NCI-H2171 treated with DMSO at 0.1 percent for 48 hours (cell line): ENCODE data around the gene KNSTRN.

Source experiments
- DNase-seq: peaks from one replicate; lab custom pipeline; 2025; lab: John Stamatoyannopoulos, UW

KNSTRN gene

GRCh38 chr15:40399370-40399769 lies 16.8 kb downstream of the KNSTRN start:
- no peak for DNase-seq

DNA sequence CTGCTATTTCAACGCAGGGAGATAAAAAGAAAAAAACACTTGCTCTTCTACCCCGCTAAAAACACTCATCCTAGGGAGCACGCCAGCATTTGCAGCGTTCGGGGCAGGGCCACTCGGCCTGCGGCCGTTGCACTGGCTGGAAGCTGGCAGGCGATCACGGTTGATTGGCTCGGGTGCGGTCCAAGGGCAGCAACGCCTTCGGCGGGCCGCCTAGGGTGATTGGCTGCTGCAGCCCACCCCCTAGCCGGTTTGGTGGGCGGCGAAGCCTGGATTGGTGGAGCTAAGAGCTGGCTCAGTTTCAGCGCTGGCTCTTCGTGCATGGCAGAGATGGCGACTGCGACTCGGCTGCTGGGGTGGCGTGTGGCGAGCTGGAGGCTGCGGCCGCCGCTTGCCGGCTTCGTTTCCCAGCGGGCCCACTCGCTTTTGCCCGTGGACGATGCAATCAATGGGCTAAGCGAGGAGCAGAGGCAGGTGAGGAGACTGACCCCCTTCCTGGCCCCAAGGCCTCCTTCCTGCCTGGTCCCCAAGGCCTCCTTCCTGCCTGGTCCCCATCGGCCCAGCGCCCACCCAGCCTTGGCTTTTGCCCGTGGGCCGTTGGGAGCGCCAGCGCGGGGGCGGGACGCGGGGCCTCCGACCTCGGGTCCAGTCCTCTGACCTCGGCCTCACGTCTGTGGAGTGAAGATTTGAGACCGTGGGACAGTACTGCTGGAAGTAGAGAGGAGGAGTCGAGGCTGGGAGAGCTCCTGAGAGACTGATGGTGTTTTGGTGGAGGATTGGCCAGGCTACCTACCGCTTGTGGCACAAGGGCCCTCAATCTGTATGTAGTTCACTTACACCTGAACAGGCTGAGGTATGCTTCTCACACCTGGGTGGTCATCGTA lies 23.2 kb downstream of the KNSTRN start, which contains the start of gene IVD:
Gene IVD, plus strand, starts transcription at position 295 of the 881 bp plus-strand sequence. Its CDS starts 33 bp downstream, at position 328.
- DNase-seq: peak; percentile 95

- no peak for DNase-seq
These were observed 24.9 kb downstream of the KNSTRN start for GRCh38 chr15:40407330-40407990.

DNA sequence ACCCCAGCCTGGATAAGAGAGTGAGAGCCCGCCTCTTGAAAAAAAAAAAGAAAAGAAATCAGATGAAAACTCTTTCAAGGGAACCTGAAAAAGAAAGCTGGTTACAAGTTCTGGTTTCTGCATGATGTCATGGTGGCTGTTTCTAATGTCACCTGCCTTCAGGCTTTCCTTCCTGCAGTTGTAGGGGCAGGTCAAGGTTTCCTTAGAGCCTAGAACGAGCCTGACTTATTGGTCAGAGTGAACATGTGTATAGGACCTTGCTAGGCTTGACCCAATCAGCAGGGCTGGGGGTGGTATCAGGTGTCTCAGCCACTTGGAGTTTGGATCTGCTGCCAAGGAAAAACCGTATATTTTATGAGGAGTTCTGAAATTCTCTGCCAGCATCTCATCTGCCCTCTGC lies 26.8 kb downstream of the KNSTRN start:
- DNase-seq: no peak

DNA sequence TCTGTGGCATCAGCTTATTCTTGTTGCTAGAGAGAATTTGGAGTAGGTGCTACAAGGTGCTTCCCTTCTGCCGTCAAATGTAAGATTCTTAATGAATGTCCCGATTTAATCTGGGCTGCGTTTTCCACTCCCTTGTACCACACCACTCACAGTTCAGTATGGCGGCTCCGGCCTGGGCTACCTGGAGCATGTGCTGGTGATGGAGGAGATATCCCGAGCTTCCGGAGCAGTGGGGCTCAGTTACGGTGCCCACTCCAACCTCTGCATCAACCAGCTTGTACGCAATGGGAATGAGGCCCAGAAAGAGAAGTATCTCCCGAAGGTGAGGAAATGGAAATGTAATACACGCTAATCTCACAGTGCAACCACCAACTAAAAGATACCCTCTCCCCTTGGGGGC lies 28.0 kb downstream of the KNSTRN start:
- DNase-seq: no peak

DNA sequence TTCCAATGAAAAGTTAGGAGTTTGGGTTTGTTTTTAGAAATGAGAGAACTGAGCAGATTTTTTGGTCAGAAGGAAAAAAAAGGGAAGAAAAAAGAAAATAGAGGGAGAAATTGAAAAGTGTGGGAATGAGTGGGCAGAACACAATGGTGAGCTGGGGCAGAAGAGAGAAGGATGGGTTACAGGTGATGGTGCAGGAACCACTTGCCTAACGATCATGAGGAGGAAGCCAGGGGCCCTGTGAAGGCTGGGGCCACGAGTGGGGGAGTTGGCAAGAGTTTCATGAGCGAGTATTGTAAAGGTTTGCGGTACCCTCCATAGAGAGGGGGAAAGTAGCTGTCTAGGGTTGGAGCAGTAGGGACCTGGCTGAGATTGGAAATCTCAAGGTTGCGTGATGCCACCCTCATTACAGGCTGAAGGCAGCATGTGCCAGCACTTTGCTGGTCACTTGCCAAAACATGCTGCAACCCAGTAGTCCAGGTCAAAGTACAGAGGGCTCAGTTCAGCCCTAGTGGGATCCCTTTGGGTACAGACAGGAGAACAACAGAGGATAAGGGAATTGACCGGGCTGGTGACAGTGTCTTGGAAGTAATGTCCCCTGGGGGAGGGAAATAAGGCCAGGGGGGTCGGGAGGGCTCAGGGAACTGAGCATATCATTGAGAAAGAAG lies 29.7 kb downstream of the KNSTRN start:
- DNase-seq: no peak

- no peak for DNase-seq
These were observed 30.5 kb downstream of the KNSTRN start for GRCh38 chr15:40413036-40413435.

- no peak for DNase-seq
These were observed 32.3 kb downstream of the KNSTRN start for GRCh38 chr15:40414816-40415215.

DNA sequence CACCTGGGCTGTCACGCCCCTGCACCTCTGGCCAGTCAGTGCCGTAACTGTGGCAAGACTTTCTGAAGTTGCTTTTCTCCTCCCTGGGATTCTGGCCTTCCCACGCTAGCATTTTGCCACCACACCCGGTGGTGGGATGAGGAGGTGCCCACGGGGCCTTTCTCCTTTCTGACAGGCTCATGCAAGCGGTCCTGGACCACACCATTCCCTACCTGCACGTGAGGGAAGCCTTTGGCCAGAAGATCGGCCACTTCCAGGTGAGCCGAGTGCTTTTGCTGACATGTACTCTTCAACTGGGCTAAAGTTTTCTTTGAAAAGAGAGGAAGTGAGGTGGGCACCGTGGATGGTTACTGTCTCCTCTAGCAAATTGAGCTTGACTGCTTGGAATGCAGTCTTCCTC lies 32.7 kb downstream of the KNSTRN start:
- DNase-seq: no peak

DNA sequence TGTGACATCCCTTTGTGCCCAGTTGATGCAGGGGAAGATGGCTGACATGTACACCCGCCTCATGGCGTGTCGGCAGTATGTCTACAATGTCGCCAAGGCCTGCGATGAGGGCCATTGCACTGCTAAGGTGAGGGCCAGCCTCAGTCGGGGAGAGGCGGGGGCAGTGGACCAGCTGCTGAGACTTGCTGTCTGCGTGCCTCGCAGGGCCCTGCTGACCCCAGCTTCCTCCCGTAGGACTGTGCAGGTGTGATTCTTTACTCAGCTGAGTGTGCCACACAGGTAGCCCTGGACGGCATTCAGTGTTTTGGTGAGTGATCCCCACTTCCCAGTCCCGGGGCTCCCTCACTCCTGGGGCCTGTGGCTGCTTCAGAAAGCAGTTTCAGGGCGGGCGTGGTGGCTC lies 33.5 kb downstream of the KNSTRN start:
- DNase-seq: no peak

GRCh38 chr15:40418126-40418525 lies 35.6 kb downstream of the KNSTRN start:
- no peak for DNase-seq

- DNase-seq: peak; percentile 34
These were observed 37.7 kb downstream of the KNSTRN start for GRCh38 chr15:40420071-40420713.

- peak; percentile 59 for DNase-seq
These were observed 38.3 kb downstream of the KNSTRN start for GRCh38 chr15:40420793-40421192.

GRCh38 chr15:40421246-40422157 lies 39.0 kb downstream of the KNSTRN start:
- DNase-seq: peak; percentile 72

GRCh38 chr15:40424483-40425115 lies 42.1 kb downstream of the KNSTRN start:
- no peak for DNase-seq

- no peak for DNase-seq
These were observed 43.2 kb downstream of the KNSTRN start for GRCh38 chr15:40425681-40426080.

DNA sequence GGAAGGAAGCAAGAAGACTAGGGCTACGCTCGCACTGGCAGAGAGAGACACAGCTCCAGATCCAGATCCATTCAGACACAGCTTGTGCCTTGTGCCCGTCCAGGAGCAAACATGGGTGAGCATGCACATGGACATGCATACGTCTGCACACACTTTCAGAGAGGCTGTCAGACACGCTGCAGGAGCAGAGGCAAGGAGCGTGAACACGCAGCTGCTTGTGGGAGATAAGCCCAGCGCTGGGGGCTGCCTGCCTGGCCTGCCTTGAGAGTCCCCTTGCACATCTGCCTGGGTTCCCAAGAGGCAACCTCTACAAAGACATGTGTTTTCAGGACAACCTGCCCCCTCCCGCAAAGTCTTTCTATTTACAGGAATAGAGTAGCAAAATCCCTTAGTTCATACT lies 44.7 kb downstream of the KNSTRN start:
- DNase-seq: no peak

DNA sequence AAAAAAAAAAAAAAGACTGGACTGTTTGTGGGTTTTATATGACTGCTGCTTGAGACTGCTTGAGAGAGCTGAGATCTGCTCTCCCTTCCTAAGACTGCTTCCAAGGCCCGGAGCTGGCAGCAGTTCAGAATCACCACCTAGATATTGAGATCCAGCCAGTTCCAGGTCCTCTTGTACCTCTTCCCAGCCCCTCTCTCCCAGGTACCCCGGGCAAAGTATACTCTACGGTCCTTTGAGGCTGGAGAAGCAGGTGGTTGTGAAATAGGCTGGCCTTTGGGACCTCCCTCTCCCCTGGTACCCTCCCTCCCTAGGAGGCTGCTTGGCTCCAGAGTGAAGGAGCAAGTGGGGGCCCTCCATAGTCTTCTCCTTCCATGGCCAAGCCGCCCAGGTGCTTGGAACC lies 45.7 kb downstream of the KNSTRN start:
- DNase-seq: no peak

- DNase-seq: no peak
These were observed 46.7 kb downstream of the KNSTRN start for GRCh38 chr15:40429068-40429710.

DNA sequence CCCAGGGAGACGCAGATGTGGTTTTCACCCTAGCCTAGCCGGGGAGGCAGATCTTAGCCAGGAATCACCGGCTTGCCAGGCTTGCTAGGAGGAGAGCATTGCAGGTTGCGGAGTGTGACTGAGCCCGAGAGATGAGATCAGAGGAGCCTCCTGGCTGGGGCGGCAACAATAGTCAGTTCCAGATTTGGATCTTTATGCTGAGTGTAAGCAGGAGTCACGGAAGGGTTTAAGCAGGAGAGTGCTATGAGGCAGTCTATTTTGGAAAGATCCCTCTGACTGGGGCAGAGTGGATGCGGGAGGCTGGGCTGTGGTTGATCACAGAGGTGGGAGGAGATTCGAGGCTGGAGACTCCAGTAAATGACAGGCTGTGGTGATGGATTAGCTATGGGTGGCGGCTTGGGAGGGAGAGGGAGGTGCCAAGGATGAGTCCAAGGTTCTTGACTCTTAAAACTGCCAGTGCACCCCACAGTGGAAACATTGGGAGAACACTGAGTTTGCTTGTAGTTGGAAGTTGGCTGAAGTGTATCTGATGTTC lies 47.8 kb downstream of the KNSTRN start:
- DNase-seq: no peak
